Measurements from ENCODE around the gene CRY2. TPM values are rescaled to one million over a fixed set of nuclear protein-coding genes. Genes with fewer than 3 reads are reported as not detected.

Gene CRY2
- total and polyA plus RNA-seq, 2 of the 13 experiments (the other 11 are each of a cell fraction or from before 2014, with no cell fraction given) = 10.1 to 12.2 TPM

- TF ChIP-seq XRCC5 (optimal IDR thresholded peaks at IDR 0.05; ENCODE audit: low read length) (peak; percentile 17), ZBTB39 (CRISPR knock-in tag; IDR thresholded peaks at IDR 0.05) (0 out of 2 replicates have a peak, but pooled peaks have one; percentile 56), ELF4 (CRISPR knock-in tag; IDR thresholded peaks at IDR 0.05; ENCODE audit: borderline replicate concordance) (no peak), ZFP91 (CRISPR knock-in tag; IDR thresholded peaks at IDR 0.05; ENCODE audit: borderline replicate concordance) (peak; percentile 90), ZNF335 (CRISPR knock-in tag; IDR thresholded peaks at IDR 0.05) (peak; percentile 98), MAX (IDR thresholded peaks at IDR 0.05) (peak; percentile 99), CAMTA2 (CRISPR knock-in tag; IDR thresholded peaks at IDR 0.05; ENCODE audit: borderline replicate concordance) (no peak), ZNF556 (CRISPR knock-in tag; IDR thresholded peaks at IDR 0.05; ENCODE audit: borderline replicate concordance) (peak; percentile 42; the same call in 1 of the 2 replicates), GATAD2A (CRISPR knock-in tag; IDR thresholded peaks at IDR 0.05) (peak; percentile 47), HIVEP1 (CRISPR knock-in tag; IDR thresholded peaks at IDR 0.05) (peak; percentile 72; the same call in 1 of the 2 replicates), DRAP1 (CRISPR knock-in tag; IDR thresholded peaks at IDR 0.05) (peak; percentile 81), ZNF143 (CRISPR knock-in tag; IDR thresholded peaks at IDR 0.05) (0 out of 2 replicates have a peak, but pooled peaks have one; percentile 20), ZNF136 (CRISPR knock-in tag; IDR thresholded peaks at IDR 0.05; ENCODE audit: low read depth) (peak; percentile 86; the same call in 1 of the 2 replicates), KDM3A (CRISPR knock-in tag; IDR thresholded peaks at IDR 0.05; ENCODE audit: low read depth) (no peak), ARNT2 (CRISPR knock-in tag; IDR thresholded peaks at IDR 0.05; ENCODE audit: low read depth) (peak; percentile 84), RBM22 (optimal IDR thresholded peaks at IDR 0.05; ENCODE audit: low read length) (no peak), ZNF225 (CRISPR knock-in tag; IDR thresholded peaks at IDR 0.05) (peak; percentile 88; the same call in 1 of the 2 replicates), ERF (CRISPR knock-in tag; IDR thresholded peaks at IDR 0.05) (peak; percentile 62), RBFOX2 (IDR thresholded peaks at IDR 0.05; ENCODE audit: low read depth, low read length) (peak; percentile 86), ZBTB37 (CRISPR knock-in tag; IDR thresholded peaks at IDR 0.05) (no peak), HNF4G (IDR thresholded peaks at IDR 0.05; ENCODE audit: borderline replicate concordance, low read depth, low read length) (no peak), HNF4G (CRISPR knock-in tag; IDR thresholded peaks at IDR 0.05; ENCODE audit: borderline replicate concordance, low read depth) (peak; percentile 32; the same call in 1 of the 2 replicates), ZNF768 (CRISPR knock-in tag; IDR thresholded peaks at IDR 0.05) (peak; percentile 67; the same call in 1 of the 2 replicates), JUND (CRISPR knock-in tag; IDR thresholded peaks at IDR 0.05) (peak; percentile 23; the same call in 1 of the 2 replicates)
Measured at GRCh38 chr11:45846974-45847910, at the start of gene CRY2 (continued).

Measured in HepG2 (cell line).